Epithelial cell of proximal tubule (primary cell): Measurements from ENCODE around the gene FOXF1. TPM values are rescaled to one million over a fixed set of nuclear protein-coding genes. Genes with fewer than 3 reads are reported as not detected.

Experiments
- DNase-seq: peaks from one replicate; pipeline ENCODE4 v3.0.0-alpha.2; 2011; ENCODE audit warnings: low read depth
- H3K4me3 ChIP-seq: 2 replicates; pipeline ENCODE4 v1.5.1; 2011; ENCODE audit warnings: low read depth, mild to moderate bottlenecking, low read length
- CTCF ChIP-seq: conservative IDR thresholded peaks from 2 replicates; pipeline ENCODE4 v1.5.1; 2012; ENCODE audit warnings: low read depth, mild to moderate bottlenecking, low read length
- total RNA-seq: library from RNA; depleted of rRNA; stranded (reverse); fragments of >200 nt; gene quantifications from 2 replicates; pipeline ENCODE4 v1.2.3, GENCODE V29; 2015

The FOXF1 gene
- total RNA-seq, 1 donor from 2014 or later, result 0.12 TPM

GRCh38 chr16:86523166-86523740, 12.9 kb downstream of the FOXF1 start:
- no peak overlapping the region for H3K4me3 ChIP-seq
- TF ChIP-seq CTCF, result no peak
- no peak for DNase-seq

DNA sequence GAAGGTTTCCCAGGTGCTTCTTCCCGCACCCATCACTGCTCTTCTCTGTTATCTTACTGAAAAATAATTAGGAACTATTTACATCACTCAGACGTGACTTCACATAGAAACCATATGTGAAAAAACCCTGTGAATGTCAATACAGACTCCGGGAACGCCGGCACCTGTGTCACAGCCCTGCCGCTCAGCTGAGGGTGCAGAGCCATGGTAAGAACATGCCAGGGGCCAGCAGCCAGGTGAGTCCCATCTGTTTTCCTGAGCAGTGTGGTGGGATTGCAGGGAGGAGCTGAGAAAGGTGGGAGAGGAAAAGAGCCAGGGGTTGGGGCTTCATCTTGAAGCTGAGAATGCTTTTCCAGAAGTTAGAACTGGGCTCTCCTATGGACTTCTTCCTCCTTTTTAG, 13.7 kb downstream of the FOXF1 start:
- no peak for TF ChIP-seq CTCF
- DNase-seq, result no peak
- no peak overlapping the region for H3K4me3 ChIP-seq

GRCh38 chr16:86525696-86526095, 15.4 kb downstream of the FOXF1 start:
- no peak for TF ChIP-seq CTCF
- no peak overlapping the region for H3K4me3 ChIP-seq
- DNase-seq, result no peak

GRCh38 chr16:86527366-86527765, 17.0 kb downstream of the FOXF1 start:
- no peak overlapping the region for H3K4me3 ChIP-seq
- no peak for TF ChIP-seq CTCF
- DNase-seq, result no peak

DNA sequence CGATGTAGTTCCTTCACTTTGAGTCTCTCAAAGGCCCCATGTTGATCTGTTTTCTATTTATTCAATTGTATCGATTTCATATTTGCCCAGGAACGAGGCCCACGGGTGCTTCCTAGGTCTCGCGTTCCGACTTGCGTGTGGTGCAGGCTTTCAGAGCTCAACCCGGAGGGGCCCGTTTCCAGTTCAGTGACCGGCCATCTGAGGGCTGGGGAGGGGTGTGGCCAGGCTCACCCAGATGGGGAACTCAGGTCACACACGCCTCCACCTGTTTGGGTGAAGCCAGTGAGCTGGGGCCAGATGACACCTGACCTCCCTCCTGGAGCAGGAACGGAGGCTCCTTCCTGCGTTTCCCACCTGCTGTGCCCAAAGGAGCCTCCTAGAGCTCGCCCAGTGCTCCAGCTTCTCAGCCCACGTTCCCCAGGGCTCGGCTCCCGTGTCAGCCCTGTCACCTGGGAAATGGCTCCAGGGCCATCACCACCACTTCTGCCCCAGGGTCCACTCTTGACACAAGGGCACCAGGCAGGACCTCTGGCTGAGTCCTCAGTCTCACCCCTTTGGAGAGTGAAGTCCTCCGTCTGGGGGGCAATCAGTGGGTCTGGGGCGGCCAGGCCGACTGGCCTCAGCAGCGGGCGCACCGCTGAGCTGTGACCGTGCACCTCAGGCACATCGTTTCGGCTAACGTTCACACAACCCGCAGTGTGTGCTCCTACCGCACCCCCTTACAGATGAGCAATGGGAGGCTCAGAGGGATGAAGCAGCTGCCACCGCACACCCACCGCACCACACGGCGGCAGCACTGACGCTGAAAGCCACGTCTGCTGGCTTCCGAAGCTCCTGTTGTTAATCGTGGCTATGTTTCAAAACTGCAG, 18.0 kb downstream of the FOXF1 start:
- no peak for DNase-seq
- no peak overlapping the region for H3K4me3 ChIP-seq
- TF ChIP-seq CTCF, result no peak

GRCh38 chr16:86529160-86529559, 18.8 kb downstream of the FOXF1 start:
- TF ChIP-seq CTCF, result no peak
- H3K4me3 ChIP-seq, result no peak overlapping the region
- DNase-seq, result no peak
